Common myeloid progenitor, CD34-positive (primary cell): ENCODE data around the gene IL1B.

ENCODE experiments used
- CTCF ChIA-PET: fragments of 350-600 bp; sonication (Branson Sonifier 250); formaldehyde crosslinking; loops from one replicate; lab custom pipeline; 2021; ENCODE audit warnings: antibody characterized with exemption; lab: Charles Lee
- POLR2A ChIA-PET: fragments of 350-600 bp; sonication (Branson Sonifier 250); formaldehyde crosslinking; loops from one replicate; lab custom pipeline; 2021; ENCODE audit warnings: antibody characterized with exemption; lab: Charles Lee
- DNase-seq, 3 donors: peaks; one replicate each; pipeline versions ENCODE4 v3.0.0 to v3.0.0-alpha.2; 2013
- H3K27ac ChIP-seq, 2 experiments: 1 replicate in 1 of 2; 2 replicates in 1 of 2; pipeline ENCODE4 v1.7.0; 2013; ENCODE audit warnings: inconsistent platforms in 2 of 2, low read length in 2 of 2, mild to moderate bottlenecking in 2 of 2, low read depth in 1 of 2, moderate library complexity in 1 of 2; ENCODE audit not compliant: severe bottlenecking in 2 of 2, insufficient read depth in 1 of 2, poor library complexity in 1 of 2
- H3K27me3 ChIP-seq, 5 experiments: replicated peaks in 2 of 5; 1 replicate in 3 of 5; 2 replicates in 2 of 5; pipeline versions ENCODE4 v1.6.1 to v1.7.0; 2013; ENCODE audit warnings: low read length in 4 of 5, mild to moderate bottlenecking in 2 of 5, moderate library complexity in 2 of 5, inconsistent platforms in 1 of 5; ENCODE audit not compliant: insufficient read depth in 5 of 5, control insufficient read depth in 4 of 5
- H3K36me3 ChIP-seq, 4 experiments: 1 replicate in 2 of 4; 2 replicates in 2 of 4; pipeline versions ENCODE4 v1.6.1 to v1.7.0; 2013; ENCODE audit warnings: low read length in 3 of 4, control low read depth in 1 of 4, mild to moderate bottlenecking in 1 of 4; ENCODE audit not compliant: control insufficient read depth in 4 of 4, insufficient read depth in 4 of 4
- H3K4me1 ChIP-seq, 4 experiments: 1 replicate in 3 of 4; 2 replicates in 1 of 4; pipeline versions ENCODE4 v1.6.1 to v1.7.1; 2013; ENCODE audit warnings: low read length in 3 of 4, mild to moderate bottlenecking in 3 of 4, control low read depth in 1 of 4, inconsistent platforms in 1 of 4, moderate library complexity in 1 of 4; ENCODE audit not compliant: control insufficient read depth in 4 of 4, insufficient read depth in 4 of 4; ENCODE audit errors: control extremely low read depth in 1 of 4
- H3K4me3 ChIP-seq, 7 experiments: 1 replicate in 4 of 7; 2 replicates in 3 of 7; pipeline versions ENCODE4 v1.5.1 to v1.7.0; 2013; ENCODE audit warnings: mild to moderate bottlenecking in 7 of 7, low read length in 6 of 7, moderate library complexity in 6 of 7, inconsistent platforms in 2 of 7, low read depth in 2 of 7, control low read depth in 1 of 7; ENCODE audit not compliant: insufficient read depth in 4 of 7, control insufficient read depth in 1 of 7; ENCODE audit errors: extremely low read depth in 1 of 7
- H3K9me3 ChIP-seq, 5 experiments: 1 replicate in 4 of 5; 2 replicates in 1 of 5; pipeline versions ENCODE4 v1.6.1 to v1.7.1; 2013; ENCODE audit warnings: low read length in 4 of 5, mild to moderate bottlenecking in 2 of 5, inconsistent platforms in 1 of 5, low read depth in 1 of 5, moderate library complexity in 1 of 5; ENCODE audit not compliant: control insufficient read depth in 4 of 5, insufficient read depth in 2 of 5; ENCODE audit errors: control extremely low read depth in 1 of 5
- WGBS: methylation state at CpG from one replicate; pipeline ENCODE4 v1.1.5; 2013; ENCODE audit not compliant: insufficient coverage; 5-methylcytosine and 5-hydroxymethylcytosine counted together

Gene IL1B

DNA sequence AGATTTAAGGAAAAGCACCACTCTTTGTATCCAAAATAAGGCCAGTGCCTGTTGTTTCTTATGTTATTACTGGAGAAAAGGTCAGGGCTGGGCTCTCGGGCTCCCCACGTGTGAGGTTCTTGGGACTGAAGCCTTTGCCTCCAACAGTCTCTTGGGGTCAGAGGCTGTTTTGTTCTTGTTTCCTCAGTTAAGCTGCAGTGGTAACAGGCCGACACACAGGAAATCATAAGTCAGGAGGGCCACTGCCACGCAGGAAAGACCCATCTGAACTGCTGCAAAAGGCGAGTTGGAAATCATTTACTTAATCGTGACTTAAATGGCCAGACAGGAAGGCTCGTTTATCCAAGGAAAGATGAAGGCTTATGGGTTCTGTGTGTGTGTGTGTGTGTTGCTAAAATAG is 44.1 kb upstream of the IL1B start:
- CTCF ChIA-PET: interaction anchor here (2.1 kb wide), 1 partner anchor 132 kb away, joined by 12 read pairs; no protein-coding TSS in a partner anchor
- H3K4me3 ChIP-seq: no peak overlapping the region
- H3K27me3 ChIP-seq: no peaks in the 10 kb centered on the region
- no peak overlapping the region for H3K27ac ChIP-seq
- H3K9me3 ChIP-seq: no peaks in the 10 kb centered on the region
- peaks cover 9 to 53% (median 39%) of the 10 kb centered on the region in 4 experiments for H3K4me1 ChIP-seq
- H3K36me3 ChIP-seq: no peaks in the 10 kb centered on the region
- 51% methylated on average over 5 of the region's 7 CpGs for WGBS
- POLR2A ChIA-PET: no interaction called here
- DNase-seq: peak in 1 of 3 donors; percentile 19

- WGBS: 94% methylated on average over 5 of the region's 5 CpGs
- H3K9me3 ChIP-seq: no peaks in the 10 kb centered on the region
- H3K4me3 ChIP-seq: peak overlapping the region in 1 of 7 experiments; percentile 5
- ChIA-PET CTCF (interaction anchor here (1.1 to 1.8 kb wide), 3 partner anchors 9 to 75 kb away, joined by 3 to 6 read pairs (median 5); no protein-coding TSS in a partner anchor), POLR2A (no interaction called here)
- H3K27me3 ChIP-seq: no peaks in the 10 kb centered on the region
- H3K4me1 ChIP-seq: peaks cover 9 to 48% (median 37%) of the 10 kb centered on the region in 4 experiments
- no peaks in the 10 kb centered on the region for H3K36me3 ChIP-seq
- DNase-seq: peak in 1 of 3 donors; percentile 10
- H3K27ac ChIP-seq: no peak overlapping the region
Observed at GRCh38 chr2:112880091-112880531, 43.5 kb upstream of the IL1B start.

DNA sequence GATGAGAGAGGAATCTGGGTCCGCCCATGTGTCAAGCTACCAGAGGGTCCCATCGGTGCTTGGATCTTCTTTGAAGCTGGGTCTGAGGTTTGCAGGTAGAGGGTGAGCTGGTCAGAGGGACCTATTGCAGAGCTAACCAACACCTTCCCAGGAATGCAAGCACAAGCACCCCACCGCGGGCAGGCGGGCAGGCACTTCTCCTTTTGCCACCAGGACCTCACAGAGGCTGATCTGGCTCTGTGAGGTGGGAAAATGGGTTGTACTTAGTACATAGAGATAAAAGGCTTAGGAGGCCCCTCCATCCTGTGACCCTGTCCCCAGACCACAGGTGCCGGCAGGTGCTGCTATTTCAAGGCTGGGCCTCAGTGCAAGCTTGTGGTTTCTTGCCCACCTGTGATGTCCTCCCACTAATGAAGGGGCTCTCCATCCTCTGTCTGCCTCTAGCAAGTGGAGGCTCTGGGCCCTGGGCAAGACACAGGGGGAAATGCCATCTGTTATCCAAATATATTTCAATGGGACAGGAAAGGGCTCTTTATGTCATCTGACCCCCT is 43.0 kb upstream of the IL1B start:
- no peaks in the 10 kb centered on the region for H3K36me3 ChIP-seq
- peak in 2 of 3 donors; percentile 49 to 65 for DNase-seq
- WGBS: 72% methylated on average over 3 of the region's 6 CpGs
- no peaks in the 10 kb centered on the region for H3K9me3 ChIP-seq
- no peak overlapping the region for H3K27ac ChIP-seq
- peak overlapping the region in 1 of 7 experiments; percentile 5 for H3K4me3 ChIP-seq
- ChIA-PET POLR2A (no interaction called here), CTCF (interaction anchor here (0.7 to 1.8 kb wide), 7 partner anchors 8 to 153 kb away, joined by 3 to 6 read pairs (median 3); no protein-coding TSS in a partner anchor)
- no peaks in the 10 kb centered on the region for H3K27me3 ChIP-seq
- H3K4me1 ChIP-seq: peaks cover 9 to 42% (median 35%) of the 10 kb centered on the region in 4 experiments

- ChIA-PET CTCF (interaction anchor here (1.3 to 1.4 kb wide), 2 partner anchors 8 to 129 kb away, joined by 5 to 9 read pairs; no protein-coding TSS in a partner anchor), POLR2A (no interaction called here)
- H3K9me3 ChIP-seq: no peaks in the 10 kb centered on the region
- H3K4me3 ChIP-seq: no peak overlapping the region
- H3K4me1 ChIP-seq: peaks cover 9 to 38% (median 28%) of the 10 kb centered on the region in 4 experiments
- no peak overlapping the region for H3K27ac ChIP-seq
- no peaks in the 10 kb centered on the region for H3K36me3 ChIP-seq
- WGBS: 100% methylated on average over 2 of the region's 6 CpGs
- no peaks in the 10 kb centered on the region for H3K27me3 ChIP-seq
- DNase-seq: no peak
Observed at GRCh38 chr2:112877423-112877822, 40.8 kb upstream of the IL1B start.

GRCh38 chr2:112876971-112877361 is 40.4 kb upstream of the IL1B start:
- POLR2A ChIA-PET: no interaction called here
- H3K4me1 ChIP-seq: peaks cover 9 to 34% (median 27%) of the 10 kb centered on the region in 4 experiments
- 97% methylated on average over 4 of the region's 4 CpGs for WGBS

GRCh38 chr2:112876257-112876970 is 39.8 kb upstream of the IL1B start:
- Histone ChIP-seq H3K36me3 (no peaks in the 10 kb centered on the region), H3K4me3 (no peak overlapping the region), H3K9me3 (no peaks in the 10 kb centered on the region), H3K27me3 (no peaks in the 10 kb centered on the region), H3K4me1 (peaks cover 6 to 32% (median 25%) of the 10 kb centered on the region in 4 experiments), H3K27ac (no peak overlapping the region)
- WGBS: 100% methylated on average over 2 of the region's 3 CpGs
- no peak for DNase-seq
- CTCF ChIA-PET: interaction anchor here (0.6 to 1.4 kb wide), 2 partner anchors 9 to 29 kb away, joined by 3 to 9 read pairs; no protein-coding TSS in a partner anchor
- POLR2A ChIA-PET: no interaction called here

More at GRCh38 chr2:112876971-112877361, 40.4 kb upstream of the IL1B start:
- H3K4me3 ChIP-seq: no peak overlapping the region
- H3K27me3 ChIP-seq: no peaks in the 10 kb centered on the region
- no peaks in the 10 kb centered on the region for H3K36me3 ChIP-seq
- CTCF ChIA-PET: interaction anchor here (0.6 to 1.4 kb wide), 3 partner anchors 9 to 129 kb away, joined by 3 to 9 read pairs (median 5); no protein-coding TSS in a partner anchor
- no peak for DNase-seq
- no peaks in the 10 kb centered on the region for H3K9me3 ChIP-seq
- no peak overlapping the region for H3K27ac ChIP-seq
